ENCODE results near the gene RNF141. TPM values are rescaled to one million over a fixed set of nuclear protein-coding genes. Genes with fewer than 3 reads are reported as not detected.

Gene RNF141
- total and polyA plus RNA-seq, 7 donors, result 13.1 to 30.3 (median 22.8) TPM

DNA sequence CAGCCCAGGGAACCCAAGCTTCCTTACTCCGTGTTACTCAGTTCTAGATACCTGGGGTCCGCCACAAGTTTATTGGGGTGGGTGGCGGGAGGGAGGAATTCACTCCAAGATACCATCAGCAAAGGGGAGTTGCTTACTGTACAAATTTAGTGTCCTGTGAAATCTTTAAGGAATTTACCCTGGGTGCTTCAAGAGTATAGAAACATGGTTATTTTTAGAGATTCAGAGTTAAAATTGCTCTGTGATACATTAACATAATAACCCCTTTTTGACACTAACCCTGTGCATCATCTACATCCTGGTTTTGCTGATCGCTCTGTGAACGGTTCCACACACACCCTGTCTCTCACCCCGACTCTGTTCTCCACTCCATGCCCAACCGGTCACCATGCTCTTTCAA, 46.4 kb upstream of the RNF141 start:
- TF ChIP-seq POLR2AphosphoS5 (IDR thresholded peaks at IDR 0.05) (no peak), POLR2A (IDR thresholded peaks at IDR 0.05) (no peak), EP300 (IDR thresholded peaks at IDR 0.05) (no peak)
- TF ChIP-seq, protein P1, sequence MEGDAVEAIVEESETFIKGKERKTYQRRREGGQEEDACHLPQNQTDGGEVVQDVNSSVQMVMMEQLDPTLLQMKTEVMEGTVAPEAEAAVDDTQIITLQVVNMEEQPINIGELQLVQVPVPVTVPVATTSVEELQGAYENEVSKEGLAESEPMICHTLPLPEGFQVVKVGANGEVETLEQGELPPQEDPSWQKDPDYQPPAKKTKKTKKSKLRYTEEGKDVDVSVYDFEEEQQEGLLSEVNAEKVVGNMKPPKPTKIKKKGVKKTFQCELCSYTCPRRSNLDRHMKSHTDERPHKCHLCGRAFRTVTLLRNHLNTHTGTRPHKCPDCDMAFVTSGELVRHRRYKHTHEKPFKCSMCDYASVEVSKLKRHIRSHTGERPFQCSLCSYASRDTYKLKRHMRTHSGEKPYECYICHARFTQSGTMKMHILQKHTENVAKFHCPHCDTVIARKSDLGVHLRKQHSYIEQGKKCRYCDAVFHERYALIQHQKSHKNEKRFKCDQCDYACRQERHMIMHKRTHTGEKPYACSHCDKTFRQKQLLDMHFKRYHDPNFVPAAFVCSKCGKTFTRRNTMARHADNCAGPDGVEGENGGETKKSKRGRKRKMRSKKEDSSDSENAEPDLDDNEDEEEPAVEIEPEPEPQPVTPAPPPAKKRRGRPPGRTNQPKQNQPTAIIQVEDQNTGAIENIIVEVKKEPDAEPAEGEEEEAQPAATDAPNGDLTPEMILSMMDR (IDR thresholded peaks at IDR 0.05), result no peak
- Histone ChIP-seq H3K4me1 (peaks cover 0 to 67% (median 55%) of the 10 kb centered on the region in 4 donors), H3K27ac (peak overlapping the region; percentile 58 to 78 (median 73)), H3K27me3 (no peaks in the 10 kb centered on the region), H3K4me3 (no peak overlapping the region), H3K36me3 (peaks cover 0 to 65% (median 20%) of the 10 kb centered on the region in 4 donors), H3K9me3 (no peaks in the 10 kb centered on the region)
- 93 to 94% methylated on average over 7 of the region's 7 CpGs for WGBS, 2 donors
- intact Hi-C loops (cut with DNase I), result no loop called here
- no peak for DNase-seq

DNA sequence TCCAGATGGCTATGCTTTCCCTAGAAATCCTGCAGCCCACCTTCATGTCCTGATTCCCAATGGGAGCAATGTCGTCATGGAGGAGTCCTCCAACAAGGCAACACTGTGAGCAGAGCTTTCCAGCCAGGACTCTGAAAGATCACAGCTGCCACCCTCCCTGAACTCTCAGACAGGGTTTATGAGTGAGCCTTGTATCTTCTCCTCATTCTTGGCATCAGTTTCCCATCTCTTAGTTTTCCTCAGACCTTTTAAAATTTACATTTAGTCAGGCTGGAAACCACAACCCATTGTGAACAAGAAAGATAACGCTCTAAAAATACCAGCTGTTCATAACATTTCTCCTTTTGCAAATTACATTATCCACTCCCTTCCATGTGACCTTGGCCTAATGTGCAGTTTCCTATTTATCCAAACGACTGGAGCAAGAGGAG, 43.1 kb upstream of the RNF141 start:
- peak; percentile 78 for DNase-seq
- no peak overlapping the region for H3K4me3 ChIP-seq
- TF ChIP-seq POLR2A (IDR thresholded peaks at IDR 0.05) (no peak), POLR2AphosphoS5 (IDR thresholded peaks at IDR 0.05) (peak in 2 of 4 donors; percentile 24 to 52)
- WGBS, 2 donors, result 38 to 48% methylated on average over 3 of the region's 3 CpGs
- no peaks in the 10 kb centered on the region for H3K27me3 ChIP-seq
- H3K4me1 ChIP-seq, result peaks cover 0 to 77% (median 68%) of the 10 kb centered on the region in 4 donors
- H3K27ac ChIP-seq, result peak overlapping the region; percentile 43 to 78 (median 66)
- intact Hi-C loops (cut with DNase I), result no loop called here
- H3K36me3 ChIP-seq, result peaks cover 10 to 70% (median 31%) of the 10 kb centered on the region in 4 donors
- no peaks in the 10 kb centered on the region for H3K9me3 ChIP-seq

DNA sequence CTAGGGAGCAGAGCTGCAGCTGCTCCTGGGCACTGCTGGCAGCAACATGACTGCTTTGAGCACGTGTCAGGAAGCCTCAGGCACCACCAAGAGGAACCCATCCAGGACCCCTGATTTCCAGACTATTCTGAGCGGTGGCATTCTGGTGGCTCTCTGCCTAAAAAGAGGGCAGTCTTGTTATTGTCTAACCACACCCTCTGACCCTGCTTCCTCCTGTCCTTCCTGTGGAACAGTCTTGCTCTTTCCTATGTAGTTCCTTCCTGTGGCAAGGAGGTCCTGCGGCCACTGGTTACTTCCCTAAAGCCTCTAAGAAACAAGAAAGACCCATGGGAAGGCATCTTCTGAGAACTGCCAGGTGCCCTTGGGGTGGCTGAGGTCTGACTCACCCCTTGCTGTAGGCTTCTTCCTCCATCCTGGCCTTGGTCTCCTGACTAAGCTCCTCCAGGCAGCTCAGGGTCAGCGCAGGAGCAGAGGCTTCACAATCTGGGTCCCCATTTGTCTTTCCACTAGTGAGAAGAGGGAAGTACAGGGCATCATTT, 40.6 kb upstream of the RNF141 start:
- peaks cover 0 to 65% (median 60%) of the 10 kb centered on the region in 4 donors for H3K4me1 ChIP-seq

DNA sequence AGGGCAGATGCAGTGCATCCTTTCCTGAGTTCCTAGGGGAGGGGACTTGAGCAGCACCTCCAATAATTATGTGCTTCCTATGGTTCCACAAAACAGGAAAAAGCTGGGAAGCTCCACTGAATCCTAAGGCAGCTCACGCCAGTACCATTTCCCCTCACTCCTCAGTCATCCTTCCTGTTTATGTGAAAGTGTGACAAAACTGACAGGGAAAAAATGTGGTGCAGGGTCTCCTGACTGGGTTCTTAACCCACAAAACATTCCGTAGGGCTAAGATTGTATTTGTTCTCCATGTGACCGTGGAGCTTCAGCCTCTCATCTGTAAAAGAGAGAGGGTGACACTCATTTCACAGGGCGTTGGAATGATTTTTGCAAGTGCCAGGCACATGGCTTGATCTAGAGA, 39.6 kb upstream of the RNF141 start:
- H3K27ac ChIP-seq, result peak overlapping the region; percentile 53 to 78 (median 65)
- H3K9me3 ChIP-seq, result no peaks in the 10 kb centered on the region
- H3K27me3 ChIP-seq, result no peaks in the 10 kb centered on the region
- H3K4me1 ChIP-seq, result peaks cover 0 to 58% (median 52%) of the 10 kb centered on the region in 4 donors
- no peak overlapping the region for H3K4me3 ChIP-seq
- intact Hi-C loops (cut with DNase I), result no loop called here
- H3K36me3 ChIP-seq, result peaks cover 31 to 79% (median 55%) of the 10 kb centered on the region in 4 donors
- no peak for DNase-seq
- WGBS, 2 donors, result 77 to 80% methylated on average over 4 of the region's 4 CpGs
- TF ChIP-seq POLR2AphosphoS5 (IDR thresholded peaks at IDR 0.05), result no peak
- TF ChIP-seq, protein P1 (IDR thresholded peaks at IDR 0.05), result no peak
- no peak for TF ChIP-seq EP300 (IDR thresholded peaks at IDR 0.05)
- TF ChIP-seq POLR2A (IDR thresholded peaks at IDR 0.05), result no peak

More for the DNA sequence above, 40.6 kb upstream of the RNF141 start:
- H3K4me3 ChIP-seq, result no peak overlapping the region
- 54 to 78% methylated on average over 4 of the region's 4 CpGs for WGBS, 2 donors
- H3K9me3 ChIP-seq, result no peaks in the 10 kb centered on the region
- H3K36me3 ChIP-seq, result peaks cover 22 to 77% (median 45%) of the 10 kb centered on the region in 4 donors
- H3K27ac ChIP-seq, result peak overlapping the region; percentile 53 to 78 (median 65)
- intact Hi-C loops (cut with DNase I), result no loop called here
- no peaks in the 10 kb centered on the region for H3K27me3 ChIP-seq
- peak; percentile 75 for DNase-seq
- TF ChIP-seq POLR2A (IDR thresholded peaks at IDR 0.05) (no peak), POLR2AphosphoS5 (IDR thresholded peaks at IDR 0.05) (no peak), EP300 (IDR thresholded peaks at IDR 0.05) (no peak)
- TF ChIP-seq, protein P1 (IDR thresholded peaks at IDR 0.05), result no peak

- Histone ChIP-seq H3K9me3 (no peaks in the 10 kb centered on the region), H3K4me3 (no peak overlapping the region), H3K27me3 (no peaks in the 10 kb centered on the region), H3K4me1 (peaks cover 0 to 49% (median 43%) of the 10 kb centered on the region in 4 donors), H3K27ac (peak overlapping the region in 3 of 4 donors; percentile 53 to 78 (median 77)), H3K36me3 (peaks cover 32 to 87% (median 62%) of the 10 kb centered on the region in 4 donors)
- 80 to 82% methylated on average over 3 of the region's 3 CpGs for WGBS, 2 donors
- no peak for DNase-seq
- intact Hi-C loops (cut with DNase I), result no loop called here
- TF ChIP-seq, protein P1 (IDR thresholded peaks at IDR 0.05), result no peak
- TF ChIP-seq POLR2AphosphoS5 (IDR thresholded peaks at IDR 0.05) (no peak), POLR2A (IDR thresholded peaks at IDR 0.05) (no peak), EP300 (IDR thresholded peaks at IDR 0.05) (no peak)
Observed at GRCh38 chr11:10579700-10580099, 38.7 kb upstream of the RNF141 start.

Measured in sigmoid colon (tissue), 7 donors.